Measurements from ENCODE around the gene PATL1.
"Not testable (repeated sequence)": the region's sequence is repeated elsewhere in the genome, so short reads cannot be mapped to it uniquely, and the experiment has no call there.

Gene PATL1

DNA sequence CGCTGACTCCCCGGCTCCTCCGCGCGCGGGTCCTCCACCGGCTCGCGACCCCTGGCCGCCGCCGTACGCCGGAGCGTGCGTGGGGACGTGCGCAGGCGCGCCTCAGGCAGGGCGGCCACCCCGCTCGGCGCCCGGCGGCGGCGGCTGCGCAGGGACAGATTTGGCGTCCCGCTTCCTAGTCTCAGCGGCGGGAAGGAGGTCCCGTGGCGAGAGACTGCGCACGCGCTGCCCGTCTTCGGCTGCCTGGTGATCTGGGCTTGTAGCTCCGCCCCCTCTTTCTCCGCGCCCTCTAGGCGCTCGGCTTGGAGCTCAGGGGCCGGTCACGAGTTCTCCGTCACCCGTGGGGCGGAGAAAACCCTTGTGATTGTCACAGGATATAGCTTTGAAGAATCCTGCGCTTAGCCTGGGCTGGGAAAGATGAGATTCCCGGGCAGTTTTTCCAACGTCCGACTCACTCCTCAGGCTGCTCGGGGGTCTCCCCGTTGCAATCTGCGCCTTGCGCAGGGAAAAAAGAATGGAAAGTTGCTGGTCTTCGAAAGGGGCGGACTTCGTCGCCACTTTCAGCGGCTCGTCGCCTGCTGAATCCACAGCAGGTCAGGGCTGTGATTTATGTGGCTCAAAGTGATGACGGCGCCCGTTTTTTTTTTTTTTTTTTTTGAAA is at the start of gene PATL1:
Gene PATL1, minus strand, starts transcription at position 88 of the 661 bp plus-strand sequence. CDS start 142 bp downstream, outside the sequence.
- peak; percentile 98 for DNase-seq

- no peak for DNase-seq
Observed at GRCh38 chr11:59716051-59716450, 47.2 kb upstream of the PATL1 start.

GRCh38 chr11:59713745-59714144 is 44.9 kb upstream of the PATL1 start, which contains the start of gene OR10V1:
TSS of gene OR10V1 (minus strand) at chr11:59713845. CDS start at chr11:59713845, 0 bp downstream.
- DNase-seq, result no peak

DNA sequence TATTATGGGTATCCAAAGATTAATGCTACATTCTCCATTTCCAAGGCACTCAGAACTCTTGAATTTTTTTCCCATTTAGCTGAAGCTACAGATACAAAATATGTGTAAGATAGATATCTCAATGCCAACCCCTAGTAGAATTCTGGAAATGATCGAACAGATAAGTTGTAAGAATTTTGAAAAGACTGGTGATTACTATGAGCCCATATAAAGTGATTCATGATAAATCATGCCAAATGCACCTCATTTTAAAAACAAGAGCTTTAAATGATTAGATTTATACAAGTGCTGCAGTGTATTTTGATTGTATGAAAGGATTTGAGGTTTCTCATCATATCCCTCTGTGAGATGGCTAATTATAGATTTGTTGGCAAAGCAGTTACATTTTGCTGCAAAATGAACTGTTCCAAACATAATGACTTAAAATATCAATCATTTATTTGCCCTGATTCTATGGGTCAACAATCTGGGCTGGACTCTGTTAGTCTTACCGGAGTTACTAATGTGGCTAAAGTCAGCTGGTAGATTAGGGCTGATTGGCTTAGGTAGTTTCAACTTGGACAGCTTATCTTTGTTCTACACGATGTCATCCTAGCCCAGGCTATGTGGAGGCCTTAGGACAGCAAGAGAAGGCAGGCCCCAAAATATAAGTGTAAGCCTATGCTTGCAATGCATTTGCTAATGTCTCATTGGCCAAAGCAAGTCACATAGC is 41.5 kb upstream of the PATL1 start:
- DNase-seq, result no peak

DNA sequence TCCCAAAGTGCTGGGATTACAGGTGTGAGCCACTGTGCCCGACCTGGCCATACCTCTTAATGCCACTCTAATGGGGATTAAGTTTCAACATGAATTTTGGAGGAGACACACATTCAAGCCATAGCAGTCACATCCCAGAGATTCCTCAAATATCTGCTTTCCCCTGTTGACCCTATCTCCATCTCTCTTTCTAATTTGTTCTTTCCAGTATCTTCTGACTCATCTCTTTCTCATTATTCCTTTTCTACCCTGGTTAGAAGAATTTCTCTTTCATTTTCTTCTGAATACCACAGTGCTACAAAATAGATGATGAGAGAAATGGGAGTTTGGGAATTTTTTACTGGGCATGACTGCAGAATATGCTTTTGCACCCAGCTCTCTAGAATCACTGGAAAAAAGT is 39.7 kb upstream of the PATL1 start:
- no peak for DNase-seq

- no peak for DNase-seq
Observed at GRCh38 chr11:59707371-59707770, 38.5 kb upstream of the PATL1 start.

DNA sequence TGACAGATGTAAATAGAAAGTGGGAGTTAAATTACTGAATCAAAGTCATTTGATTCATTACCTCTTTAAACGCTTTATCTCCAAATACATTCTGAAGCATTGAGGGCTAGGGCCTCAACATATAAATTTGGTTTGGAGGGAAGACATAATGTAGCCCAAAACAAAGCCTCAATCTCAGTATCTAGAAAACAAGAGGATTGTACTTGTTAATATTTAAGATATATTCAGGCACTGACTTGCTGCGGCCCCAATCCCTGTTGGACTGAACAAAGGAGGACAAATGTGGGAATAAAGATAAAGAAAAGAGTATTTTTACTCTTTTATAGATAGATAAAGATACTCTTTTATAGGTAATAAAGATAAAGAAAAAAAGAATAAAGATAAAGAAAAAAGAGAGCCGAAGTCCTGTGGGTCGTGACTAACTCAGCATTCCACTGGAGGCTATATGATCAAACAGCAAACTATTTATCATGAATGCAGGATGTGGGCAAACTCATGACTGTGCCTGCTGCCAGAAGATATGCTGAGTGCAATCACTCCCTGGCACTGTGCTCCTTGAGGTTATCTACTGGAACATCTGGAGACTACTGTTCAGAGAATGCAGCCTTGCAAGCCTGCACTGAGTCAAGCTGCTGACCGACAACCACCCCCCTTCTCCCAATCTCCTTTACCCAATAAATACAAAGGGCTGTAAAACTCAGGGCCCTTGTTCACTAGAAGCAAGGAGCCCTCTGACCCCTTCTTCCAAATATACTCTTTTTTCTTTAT is 37.9 kb upstream of the PATL1 start:
- no peak for DNase-seq

GRCh38 chr11:59705294-59705693 is 36.5 kb upstream of the PATL1 start:
- DNase-seq, result no peak

- DNase-seq, result not testable (repeated sequence)
Observed at GRCh38 chr11:59703515-59703914, 34.7 kb upstream of the PATL1 start.

GRCh38 chr11:59700157-59700556 is 31.3 kb upstream of the PATL1 start:
- DNase-seq, result not testable (repeated sequence)

DNA sequence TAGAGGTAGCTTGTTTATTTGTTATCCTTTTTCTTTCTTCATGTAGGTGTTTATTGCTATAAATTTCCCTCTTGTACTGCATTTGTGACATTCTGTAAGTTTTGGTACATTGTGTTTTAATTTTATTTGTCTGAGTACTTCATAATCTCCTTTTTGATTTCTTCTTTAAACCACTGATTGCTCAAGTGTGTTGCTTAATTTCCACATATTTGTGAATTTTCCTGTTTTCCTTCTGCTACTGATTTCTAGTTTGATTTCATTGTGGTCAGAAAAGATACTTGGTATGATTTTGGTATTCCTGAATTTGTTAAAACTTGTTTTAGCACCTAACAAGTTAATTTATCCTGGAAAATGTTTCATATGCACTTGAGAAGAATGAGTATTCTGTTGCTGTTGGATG is 29.7 kb upstream of the PATL1 start:
- DNase-seq, result no peak

GRCh38 chr11:59692915-59693314 is 24.1 kb upstream of the PATL1 start:
- no peak for DNase-seq

GRCh38 chr11:59691156-59691555 is 22.3 kb upstream of the PATL1 start:
- DNase-seq, result no peak

- no peak for DNase-seq
Observed at GRCh38 chr11:59689015-59689414, 20.2 kb upstream of the PATL1 start.

- DNase-seq, result not testable (repeated sequence)
Observed at GRCh38 chr11:59681260-59681725, 12.5 kb upstream of the PATL1 start.

GRCh38 chr11:59680287-59681154 is 11.7 kb upstream of the PATL1 start:
- DNase-seq, result peak; percentile 60

DNA sequence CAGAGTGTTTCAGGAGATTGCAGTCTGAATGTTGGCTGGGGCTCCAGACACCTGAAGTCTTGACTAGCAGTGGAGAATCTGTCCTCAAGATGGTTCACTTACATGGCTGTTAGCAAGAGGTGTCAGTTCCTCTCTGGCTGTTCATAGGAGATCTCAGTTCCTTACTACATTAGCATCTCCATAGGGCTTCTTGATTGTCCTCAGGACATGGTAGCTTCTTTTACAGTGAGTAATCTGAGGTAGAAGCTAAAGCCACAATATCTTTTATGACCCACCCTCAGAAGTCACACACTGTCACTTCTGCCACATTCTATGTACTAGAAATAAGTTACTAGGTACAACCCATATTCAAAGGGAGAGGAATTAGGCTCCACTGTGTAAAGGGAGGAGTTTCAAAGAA is 10.5 kb upstream of the PATL1 start:
- DNase-seq, result no peak

DNA sequence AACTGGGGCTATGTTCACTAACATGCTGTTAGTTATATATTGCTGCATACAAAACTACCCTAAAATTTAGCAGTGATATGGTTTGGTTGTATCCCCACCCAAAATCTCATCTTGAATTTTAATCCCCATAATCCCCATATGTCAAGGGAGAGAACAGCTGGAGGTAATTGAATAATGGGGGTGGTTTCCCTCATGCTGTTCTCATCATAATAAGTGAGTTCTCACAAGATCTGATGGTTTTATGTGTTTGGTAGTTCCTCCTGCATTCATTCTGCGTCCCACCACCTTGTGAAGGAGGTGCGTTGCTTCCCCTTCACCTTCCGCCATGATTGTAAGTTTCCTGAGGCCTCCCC is 10.0 kb upstream of the PATL1 start:
- no peak for DNase-seq

- DNase-seq, result no peak
Observed at GRCh38 chr11:59678118-59678812, 9.4 kb upstream of the PATL1 start.

- no peak for DNase-seq
Observed at GRCh38 chr11:59676205-59676604, 7.4 kb upstream of the PATL1 start.

- no peak for DNase-seq
Observed at GRCh38 chr11:59674291-59674690, 5.5 kb upstream of the PATL1 start.

GRCh38 chr11:59673291-59673690 is 4.5 kb upstream of the PATL1 start:
- no peak for DNase-seq
